H1 (cell line): Measurements from ENCODE around the gene CYP46A1. TPM values are rescaled to one million over a fixed set of nuclear protein-coding genes. Genes with fewer than 3 reads are reported as not detected.
A peak's percentile ranks its signal among the peaks of the same experiment; 100 is the strongest.

Source experiments
- CTCF ChIA-PET: fragments of 300-600 bp; sonication (Branson Sonifier 250); formaldehyde crosslinking; loops from one replicate; lab custom pipeline; 2021; ENCODE audit not compliant: partially characterized antibody; lab: Charles Lee
- POLR2A ChIA-PET: fragments of 300-600 bp; sonication (Branson Sonifier 250); formaldehyde crosslinking; loops from one replicate; lab custom pipeline; 2021; ENCODE audit warnings: inconsistent platforms; ENCODE audit not compliant: partially characterized antibody; lab: Charles Lee
- DNase-seq, 2 experiments: peaks; one replicate each; pipeline versions ENCODE4 v3.0.0 to v3.0.0-alpha.2; 2010 to 2022; ENCODE audit warnings: low spot score in 2 of 2, low read depth in 1 of 2, mixed read lengths in 1 of 2
- FAIRE-seq: peaks from 2 replicates; lab custom pipeline; 2011; peaks lifted over from hg19 to GRCh38; lab: Jason Lieb, UNC
- H2AFZ ChIP-seq: 2 replicates; pipeline ENCODE4 v1.8.1; 2012; ENCODE audit warnings: low read length, inconsistent platforms
- H2AK5ac ChIP-seq: 2 replicates; pipeline ENCODE4 v1.6.1; 2013; ENCODE audit warnings: low read depth, low read length
- H2BK120ac ChIP-seq: replicated peaks from 2 replicates; pipeline ENCODE3; 2013; ENCODE audit warnings: low read depth, low read length, inconsistent platforms
- H2BK12ac ChIP-seq: 2 replicates; pipeline ENCODE4 v1.6.1; 2013; ENCODE audit warnings: low read depth, low read length
- H2BK15ac ChIP-seq: 2 replicates; pipeline ENCODE4 v1.6.1; 2013; ENCODE audit warnings: low read length
- H2BK20ac ChIP-seq: 2 replicates; pipeline ENCODE4 v1.6.1; 2013; ENCODE audit warnings: low read length
- H2BK5ac ChIP-seq: 2 replicates; pipeline ENCODE4 v1.6.1; 2013; ENCODE audit warnings: low read depth, low read length
- H3K14ac ChIP-seq: 2 replicates; pipeline ENCODE4 v1.6.1; 2013; ENCODE audit warnings: inconsistent platforms; ENCODE audit not compliant: insufficient read length
- H3K18ac ChIP-seq: 2 replicates; pipeline ENCODE4 v1.6.1; 2013; ENCODE audit warnings: low read length; ENCODE audit errors: extremely low read depth
- H3K23ac ChIP-seq: 2 replicates; pipeline ENCODE4 v1.6.1; 2013; ENCODE audit warnings: inconsistent platforms; ENCODE audit not compliant: insufficient read length
- H3K23me2 ChIP-seq: 2 replicates; pipeline ENCODE4 v1.6.1; 2013; ENCODE audit warnings: low read depth, low read length
- H3K27ac ChIP-seq: 2 replicates; pipeline ENCODE4 v1.6.1; 2011; ENCODE audit warnings: low read depth, low read length, inconsistent platforms
- H3K27me3 ChIP-seq, 4 experiments: replicated peaks in 1 of 4; 1 replicate in 1 of 4; 2 replicates in 3 of 4; pipeline versions ENCODE4 v1.6.1 to v1.8.1; 2011 to 2013; ENCODE audit warnings: low read length in 3 of 4, mild to moderate bottlenecking in 3 of 4, inconsistent platforms in 2 of 4, mixed read lengths in 2 of 4, moderate library complexity in 1 of 4; ENCODE audit not compliant: control insufficient read depth in 3 of 4, insufficient read depth in 3 of 4; ENCODE audit errors: extremely low read depth in 1 of 4
- H3K36me3 ChIP-seq, 4 experiments: 2 replicates each; pipeline versions ENCODE4 v1.6.1 to v1.8.1; 2011 to 2013; ENCODE audit warnings: mild to moderate bottlenecking in 4 of 4, low read length in 3 of 4, moderate library complexity in 2 of 4, control low read depth in 1 of 4, inconsistent platforms in 1 of 4; ENCODE audit not compliant: insufficient read depth in 4 of 4, control insufficient read depth in 2 of 4
- H3K4ac ChIP-seq: replicated peaks from 2 replicates; pipeline ENCODE3; 2013; ENCODE audit warnings: low read length, low read depth, mixed read lengths, inconsistent platforms; ENCODE audit not compliant: insufficient read length
- H3K4me1 ChIP-seq, 4 experiments: replicated peaks in 1 of 4; 1 replicate in 1 of 4; 2 replicates in 3 of 4; pipeline versions ENCODE4 v1.6.1 to v1.8.1; 2011 to 2013; ENCODE audit warnings: low read length in 3 of 4, inconsistent platforms in 2 of 4, mixed read lengths in 1 of 4; ENCODE audit not compliant: insufficient read depth in 4 of 4, control insufficient read depth in 3 of 4
- H3K4me2 ChIP-seq, 2 experiments: 2 replicates each; pipeline versions ENCODE4 v1.6.1 to v1.8.1; 2011 to 2013; ENCODE audit warnings: low read depth in 2 of 2, low read length in 2 of 2, control low read depth in 1 of 2, inconsistent platforms in 1 of 2, mild to moderate bottlenecking in 1 of 2; ENCODE audit not compliant: insufficient read depth in 1 of 2
- H3K4me3 ChIP-seq, 4 experiments: fragments of 200-600, 300-600 bp in 1 of 4; sonication (generic), shearing (Covaris generic), sonication (Bioruptor Twin) in 1 of 4; 2 replicates each; pipeline versions ENCODE4 v1.5.1 to v1.8.1; 2011 to 2016; ENCODE audit warnings: low read length in 4 of 4, low read depth in 3 of 4, control low read depth in 2 of 4, inconsistent platforms in 2 of 4, mild to moderate bottlenecking in 2 of 4, mixed read lengths in 1 of 4, moderate library complexity in 1 of 4; ENCODE audit not compliant: insufficient read depth in 2 of 4; ENCODE audit errors: extremely low read depth in 1 of 4
- H3K56ac ChIP-seq: replicated peaks from 2 replicates; pipeline ENCODE3; 2013; ENCODE audit warnings: low read depth, mild to moderate bottlenecking, mixed read lengths, low read length, inconsistent platforms; ENCODE audit not compliant: insufficient read length
- H3K79me1 ChIP-seq: 2 replicates; pipeline ENCODE4 v1.6.1; 2013; ENCODE audit warnings: low read depth, low read length, control low read depth
- H3K79me2 ChIP-seq, 2 experiments: 2 replicates each; pipeline versions ENCODE4 v1.6.1 to v1.8.1; 2012 to 2013; ENCODE audit warnings: low read length in 2 of 2, mild to moderate bottlenecking in 2 of 2, inconsistent platforms in 1 of 2; ENCODE audit not compliant: insufficient read depth in 2 of 2, control insufficient read depth in 1 of 2
- H3K9ac ChIP-seq, 4 experiments: replicated peaks in 1 of 4; 1 replicate in 1 of 4; 2 replicates in 3 of 4; pipeline versions ENCODE4 v1.6.1 to v1.8.1; 2011 to 2013; ENCODE audit warnings: low read depth in 3 of 4, low read length in 3 of 4, control low read depth in 2 of 4, mild to moderate bottlenecking in 2 of 4, moderate library complexity in 2 of 4, inconsistent platforms in 1 of 4; ENCODE audit errors: extremely low read depth in 1 of 4
- H3K9me3 ChIP-seq, 2 experiments: 2 replicates each; pipeline versions ENCODE4 v1.6.1 to v1.8.1; 2012 to 2013; ENCODE audit warnings: mild to moderate bottlenecking in 2 of 2, moderate library complexity in 2 of 2, control low read depth in 1 of 2, inconsistent platforms in 1 of 2, low read depth in 1 of 2, low read length in 1 of 2, mixed read lengths in 1 of 2; ENCODE audit not compliant: insufficient read depth in 2 of 2
- H4K20me1 ChIP-seq, 2 experiments: replicated peaks in 1 of 2; 2 replicates each; pipeline versions ENCODE3 to v1.8.1; 2011 to 2013; ENCODE audit warnings: inconsistent platforms in 2 of 2, low read length in 2 of 2, mild to moderate bottlenecking in 1 of 2; ENCODE audit not compliant: insufficient read depth in 2 of 2, control insufficient read depth in 1 of 2
- H4K5ac ChIP-seq: 2 replicates; pipeline ENCODE4 v1.6.1; 2013; ENCODE audit warnings: low read length, low read depth, mixed read lengths, inconsistent platforms; ENCODE audit not compliant: insufficient read length
- H4K8ac ChIP-seq: 2 replicates; pipeline ENCODE4 v1.8.0; 2013; ENCODE audit warnings: mild to moderate bottlenecking, moderate library complexity, low read length, inconsistent platforms; ENCODE audit not compliant: insufficient read depth; ENCODE audit errors: extremely low read depth
- H4K91ac ChIP-seq: replicated peaks from 2 replicates; pipeline ENCODE3; 2013; ENCODE audit warnings: low read length, mixed read lengths, inconsistent platforms; ENCODE audit not compliant: insufficient read length
- SIN3A ChIP-seq, 2 experiments: IDR thresholded peaks in 1 of 2; conservative IDR thresholded peaks in 1 of 2; 2 replicates each; pipeline ENCODE4 v1.6.1; 2011 to 2012; ENCODE audit warnings: low read length in 2 of 2, improper control_type of control experiment in 1 of 2, low read depth in 1 of 2, mild to moderate bottlenecking in 1 of 2
- TBP ChIP-seq: IDR thresholded peaks from 2 replicates; pipeline ENCODE4 v1.6.1; 2011; ENCODE audit warnings: low read depth, low read length, improper control_type of control experiment
- WGBS, 2 experiments: shearing (Covaris generic) in 1 of 2; methylation state at CpG; one replicate each; pipeline versions ENCODE4 v1.1.6 to v1.1.7; 2013 to 2015; ENCODE audit warnings: low lambda C conversion rate in 2 of 2, mixed read lengths in 2 of 2, inconsistent platforms in 1 of 2, low coverage in 1 of 2, missing lambda C conversion rate in 1 of 2; ENCODE audit not compliant: insufficient replicate concordance in 2 of 2, insufficient coverage in 1 of 2, insufficient read length in 1 of 2; ENCODE audit errors: extremely low coverage in 1 of 2, missing lambda C conversion rate in 1 of 2; 5-methylcytosine and 5-hydroxymethylcytosine counted together
- polyA plus RNA-seq, 7 experiments: library from polyadenylated mRNA; depleted of rRNA in 3 of 7; stranded (reverse) in 5 of 7; unstranded in 2 of 7; fragments of >200 nt in 5 of 7; fragments of 200-250 nt in 2 of 7; gene quantifications; 1 replicate in 5 of 7; 2 replicates in 1 of 7; 4 replicates in 1 of 7; pipeline versions ENCODE4 v1.2.1 to v1.2.3, GENCODE V29; 2011 to 2013; ENCODE audit warnings: missing spikeins in 2 of 7, mixed read lengths in 2 of 7
- total RNA-seq: library from RNA; stranded (reverse); fragmentation: NEBNext Ultra II Directional; extraction: Animal tissue kit (Norgen Biotek cat#: 25700); gene quantifications from 2 replicates; pipeline ENCODE4 v1.2.1, GENCODE V29; 2021

Gene CYP46A1
- total and polyA plus RNA-seq, 2 of the 8 experiments (the other 6 are each of a cell fraction or from before 2014, with no cell fraction given): 0.41 to 1.3 TPM

- peak overlapping the region; percentile 19 to 35; a peak in 3 of 4 replicates for H3K4me2 ChIP-seq
- H3K23ac ChIP-seq: no peak overlapping the region
- peak overlapping the region; percentile 63 for H3K18ac ChIP-seq
- H3K56ac ChIP-seq: no peak overlapping the region
- H2BK20ac ChIP-seq: peak overlapping the region; percentile 75; the same call in 1 of the 2 replicates
- no peaks in the 10 kb centered on the region for H4K20me1 ChIP-seq
- peak overlapping the region; percentile 36; the same call in 1 of the 2 replicates for H2BK5ac ChIP-seq
- peaks cover 4% of the 10 kb centered on the region; the same call in 1 of the 2 replicates for H3K79me1 ChIP-seq
- no peaks in the 10 kb centered on the region for H3K79me2 ChIP-seq
- H2AK5ac ChIP-seq: no peak overlapping the region
- DNase-seq (no peak), FAIRE-seq (peak; percentile 7)
- no peak overlapping the region for H2BK15ac ChIP-seq
- H4K8ac ChIP-seq: no peak overlapping the region
- CTCF ChIA-PET: interaction anchor here (1.6 to 3.3 kb wide), 6 partner anchors 9 to 146 kb away, joined by 4 to 12 read pairs (median 6); no protein-coding TSS in a partner anchor
- 0 out of 8 replicates have a peak, but pooled peaks cover 0 to 7% (median 0%) of the 10 kb centered on the region in 4 experiments for H3K36me3 ChIP-seq
- H3K4ac ChIP-seq: peak overlapping the region; percentile 71
- TF ChIP-seq SIN3A (conservative IDR thresholded peaks at IDR 0.05 in 1 of 2, IDR thresholded peaks at IDR 0.05 in 1 of 2; ENCODE audit: low read depth in 1 of 2, low read length in 2 of 2) (no peak), TBP (peak; percentile 36; the same call in 1 of the 2 replicates)
- no peak overlapping the region for H4K5ac ChIP-seq
- peak overlapping the region in 3 of 4 experiments; percentile 8 to 28 (median 17); a peak in 3 of 8 replicates for H3K4me3 ChIP-seq
- 59% methylated on average over 12 of the region's 12 CpGs; no CpG with 5 or more reads in 1 of the 2 experiments for WGBS, 2 experiments
- H3K23me2 ChIP-seq: peaks cover 13% of the 10 kb centered on the region
- no peak overlapping the region for H3K27ac ChIP-seq
- H3K14ac ChIP-seq: no peak overlapping the region
- H3K9ac ChIP-seq: no peak overlapping the region
- no peak overlapping the region for H2AFZ ChIP-seq
- peaks cover 0 to 11% (median 3%) of the 10 kb centered on the region in 4 experiments; a peak in 3 of 7 replicates for H3K27me3 ChIP-seq
- H3K4me1 ChIP-seq: peaks cover 13 to 53% (median 29%) of the 10 kb centered on the region in 4 experiments
- H3K9me3 ChIP-seq: no peaks in the 10 kb centered on the region
- H4K91ac ChIP-seq: peak overlapping the region; percentile 61
- POLR2A ChIA-PET: interaction anchor here (0.9 to 1.3 kb wide), 2 partner anchors 14 to 21 kb away, joined by 3 read pairs; no protein-coding TSS in a partner anchor
- H2BK120ac ChIP-seq: peak overlapping the region; percentile 69
- H2BK12ac ChIP-seq: peak overlapping the region; percentile 1; the same call in 1 of the 2 replicates
These were observed 20.6 kb upstream of the CYP46A1 start for GRCh38 chr14:99663386-99664057.
